GM13977 (cell line): ENCODE measurements around the gene DPP4.

Experiments used
- DNase-seq: peaks from one replicate; pipeline ENCODE4 v3.0.0; 2012; ENCODE audit warnings: low spot score
- CTCF ChIP-seq: IDR thresholded peaks from 2 replicates; pipeline ENCODE4 v1.5.1; 2012; ENCODE audit warnings: mild to moderate bottlenecking, control low read depth; ENCODE audit not compliant: insufficient read depth; ENCODE audit errors: extremely low read depth, missing control alignments
- in situ Hi-C: fragments of 300-500 bp; cut with MboI; formaldehyde crosslinking; loops from one replicate; pipeline ENCODE4 v1.12.0; 2022; ENCODE audit warnings: low sequenced_read_pairs, low pct_unique_long_range_greater_than_20kb, mixed read lengths, inconsistent platforms; ENCODE audit not compliant: unreplicated experiment

DPP4 gene

GRCh38 chr2:162113088-162113775, 39.2 kb upstream of the DPP4 start:
- no peak for TF ChIP-seq CTCF
- no peak for DNase-seq
- in situ Hi-C loops: no loop called here

DNA sequence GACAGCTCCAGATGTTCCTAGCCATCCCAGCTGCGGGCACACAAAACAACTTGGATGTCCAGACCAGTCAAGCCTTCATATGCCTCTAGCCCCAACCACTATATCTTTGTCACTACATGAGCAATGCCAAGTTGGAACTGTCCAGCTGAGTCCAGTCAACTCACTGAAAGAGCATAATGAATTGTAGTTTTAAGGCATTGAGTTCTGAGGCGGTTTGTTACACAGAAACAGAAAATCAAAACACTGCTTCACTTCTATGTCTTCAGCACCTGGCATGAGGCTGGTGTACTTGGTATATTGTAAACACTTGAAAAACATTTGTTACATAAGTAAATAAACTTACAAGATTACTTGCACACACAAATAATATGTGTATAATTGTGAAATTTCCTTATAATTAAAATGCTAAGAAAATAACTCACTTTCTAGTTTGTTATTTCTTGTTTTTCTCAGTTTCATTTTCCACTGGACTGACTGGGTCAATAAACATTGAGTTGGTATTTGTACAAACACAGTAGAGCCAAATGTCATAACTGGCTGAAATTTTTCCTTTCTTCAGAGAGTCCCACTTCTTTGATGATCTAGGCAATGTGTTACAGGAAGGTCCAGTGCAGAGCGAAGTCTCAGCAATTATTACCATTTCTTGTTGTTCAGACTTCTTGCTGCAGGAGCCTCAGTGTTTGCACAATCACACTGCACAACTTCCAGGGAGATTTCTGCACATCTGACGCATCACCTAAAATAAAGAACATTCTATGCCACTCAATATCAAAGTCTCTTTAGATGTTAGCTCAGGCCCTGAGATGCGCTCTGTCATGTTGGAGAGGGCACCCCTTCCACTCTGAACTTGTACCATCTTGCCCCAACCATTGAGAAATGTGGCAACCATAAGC, 38.2 kb upstream of the DPP4 start:
- in situ Hi-C loops: no loop called here
- DNase-seq: no peak
- no peak for TF ChIP-seq CTCF

DNA sequence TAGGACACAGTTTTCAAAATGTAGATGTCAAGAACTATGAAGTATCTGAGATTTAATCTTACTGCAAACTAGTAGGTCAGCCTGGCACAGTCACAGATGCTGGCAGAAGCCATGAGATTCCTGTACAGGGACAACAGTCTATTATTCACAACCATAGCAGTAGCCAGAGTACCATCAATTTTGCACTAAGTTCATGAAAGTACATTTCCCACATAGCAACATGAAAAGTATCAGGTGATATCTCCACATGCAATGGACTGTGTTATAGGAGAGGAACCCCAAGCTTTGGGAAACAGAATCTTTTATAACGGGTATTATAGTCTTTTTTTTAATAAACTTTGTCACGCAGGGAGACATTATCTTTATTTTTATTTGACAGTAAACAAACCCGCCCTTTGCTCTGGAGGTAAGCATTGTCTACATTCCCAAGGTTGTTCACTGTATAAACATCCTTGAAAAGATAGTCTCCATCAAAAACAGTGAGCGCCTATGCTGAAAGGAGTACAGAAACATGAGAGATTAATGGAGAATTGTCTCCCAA, 33.4 kb upstream of the DPP4 start:
- TF ChIP-seq CTCF: no peak
- no peak for DNase-seq
- in situ Hi-C loops: no loop called here

- in situ Hi-C loops: no loop called here
- no peak for DNase-seq
- no peak for TF ChIP-seq CTCF
Measured at GRCh38 chr2:162106746-162107145, 32.7 kb upstream of the DPP4 start.

GRCh38 chr2:162106146-162106551, 32.1 kb upstream of the DPP4 start:
- no peak for TF ChIP-seq CTCF
- in situ Hi-C loops: no loop called here
- DNase-seq: no peak

DNA sequence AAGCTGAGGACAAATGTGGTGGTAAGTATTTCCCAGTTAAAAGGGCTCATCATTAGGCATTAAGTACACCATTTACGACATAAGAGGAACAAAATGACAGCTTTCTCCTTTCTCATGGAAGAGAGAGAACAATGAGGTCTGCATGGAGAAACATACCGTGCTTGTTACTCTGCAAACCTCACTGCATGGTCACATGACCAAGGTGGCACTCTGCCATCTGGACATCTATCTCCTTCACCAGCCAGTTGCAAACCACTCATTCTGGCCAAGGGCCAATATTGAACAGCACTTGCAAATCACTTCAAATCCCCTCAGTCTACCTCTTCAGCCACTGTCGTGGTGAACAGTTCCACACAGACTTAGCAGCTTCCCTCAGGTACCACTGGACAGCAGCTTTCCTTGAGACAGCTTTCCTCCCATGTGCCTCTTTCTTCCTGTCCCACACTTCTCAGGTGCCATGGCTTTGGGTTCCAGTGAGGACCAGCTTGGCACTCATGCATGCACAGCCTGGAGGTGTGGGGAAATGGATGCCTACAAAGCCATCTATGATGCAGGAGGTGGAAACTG, 29.5 kb upstream of the DPP4 start:
- in situ Hi-C loops: no loop called here
- TF ChIP-seq CTCF: no peak
- no peak for DNase-seq
